Measurements from ENCODE around the gene LRP1B.

DNA sequence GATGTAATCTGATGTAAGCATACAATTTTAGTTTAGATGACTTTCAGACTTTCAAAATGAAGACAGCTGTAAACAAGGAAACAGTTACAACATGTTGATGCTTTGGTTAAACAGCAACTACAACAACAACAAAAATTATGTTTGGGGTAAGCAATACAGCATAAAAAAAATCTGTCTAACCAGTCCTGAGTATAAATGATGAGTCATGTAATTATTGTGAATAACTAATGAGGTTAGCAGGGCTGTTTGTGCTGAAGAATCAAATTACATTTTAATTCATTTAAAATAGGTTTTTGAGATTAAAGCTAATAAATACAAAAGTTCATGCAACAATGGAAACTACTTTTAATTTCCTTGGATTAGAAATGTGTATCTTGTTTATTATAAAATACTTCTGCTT lies 266.9 kb downstream of the LRP1B start:
- TF ChIP-seq, protein P1, sequence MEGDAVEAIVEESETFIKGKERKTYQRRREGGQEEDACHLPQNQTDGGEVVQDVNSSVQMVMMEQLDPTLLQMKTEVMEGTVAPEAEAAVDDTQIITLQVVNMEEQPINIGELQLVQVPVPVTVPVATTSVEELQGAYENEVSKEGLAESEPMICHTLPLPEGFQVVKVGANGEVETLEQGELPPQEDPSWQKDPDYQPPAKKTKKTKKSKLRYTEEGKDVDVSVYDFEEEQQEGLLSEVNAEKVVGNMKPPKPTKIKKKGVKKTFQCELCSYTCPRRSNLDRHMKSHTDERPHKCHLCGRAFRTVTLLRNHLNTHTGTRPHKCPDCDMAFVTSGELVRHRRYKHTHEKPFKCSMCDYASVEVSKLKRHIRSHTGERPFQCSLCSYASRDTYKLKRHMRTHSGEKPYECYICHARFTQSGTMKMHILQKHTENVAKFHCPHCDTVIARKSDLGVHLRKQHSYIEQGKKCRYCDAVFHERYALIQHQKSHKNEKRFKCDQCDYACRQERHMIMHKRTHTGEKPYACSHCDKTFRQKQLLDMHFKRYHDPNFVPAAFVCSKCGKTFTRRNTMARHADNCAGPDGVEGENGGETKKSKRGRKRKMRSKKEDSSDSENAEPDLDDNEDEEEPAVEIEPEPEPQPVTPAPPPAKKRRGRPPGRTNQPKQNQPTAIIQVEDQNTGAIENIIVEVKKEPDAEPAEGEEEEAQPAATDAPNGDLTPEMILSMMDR (IDR thresholded peaks at IDR 0.05), result no peak
- TF ChIP-seq POLR2A (IDR thresholded peaks at IDR 0.05; ENCODE audit: low read depth) (no peak), POLR2AphosphoS5 (IDR thresholded peaks at IDR 0.05) (no peak), EP300 (IDR thresholded peaks at IDR 0.05) (no peak)

Data from esophagus muscularis mucosa (tissue), 4 donors.